Stimulated activated CD4-positive, alpha-beta T cell treated with anti-CD3 and anti-CD28 coated beads, Interleukin-15, amount 100 ng/mL, for 48 hours (primary cell): ENCODE data around the gene THSD7A.

Experiments used
- DNase-seq, 2 donors: peaks; one replicate each; pipeline ENCODE4 v3.0.0-alpha.2; 2020; ENCODE audit warnings: low read depth in 2 of 2

THSD7A gene

GRCh38 chr7:11831736-11832495, at the start of gene THSD7A:
THSD7A (minus strand) TSS chr7:11832198; CDS start chr7:11831946, 252 bp downstream.
- DNase-seq: no peak

- DNase-seq: no peak
Observed at GRCh38 chr7:11881680-11882079, 49.7 kb upstream of the THSD7A start.

- DNase-seq: no peak
Observed at GRCh38 chr7:11875635-11876034, 43.6 kb upstream of the THSD7A start.

- DNase-seq: no peak
Observed at GRCh38 chr7:11865671-11866070, 33.7 kb upstream of the THSD7A start.

- no peak for DNase-seq
Observed at GRCh38 chr7:11858622-11859302, 26.8 kb upstream of the THSD7A start.

GRCh38 chr7:11858026-11858425, 26.0 kb upstream of the THSD7A start:
- no peak for DNase-seq

GRCh38 chr7:11848251-11848650, 16.3 kb upstream of the THSD7A start:
- DNase-seq: no peak

GRCh38 chr7:11847336-11847735, 15.3 kb upstream of the THSD7A start:
- DNase-seq: no peak

GRCh38 chr7:11846361-11846955, 14.5 kb upstream of the THSD7A start:
- DNase-seq: no peak

GRCh38 chr7:11843113-11843765, 11.2 kb upstream of the THSD7A start:
- no peak for DNase-seq

- DNase-seq: no peak
Observed at GRCh38 chr7:11841657-11842056, 9.7 kb upstream of the THSD7A start.

- no peak for DNase-seq
Observed at GRCh38 chr7:11835260-11835659, 3.3 kb upstream of the THSD7A start.

GRCh38 chr7:11833431-11833830, 1.4 kb upstream of the THSD7A start:
- no peak for DNase-seq

- DNase-seq: no peak
Observed at GRCh38 chr7:11831156-11831735, 752 bp downstream of the THSD7A start.

- no peak for DNase-seq
Observed at GRCh38 chr7:11830582-11831155, 1.3 kb downstream of the THSD7A start.

- DNase-seq: no peak
Observed at GRCh38 chr7:11829954-11830353, 2.0 kb downstream of the THSD7A start.

GRCh38 chr7:11819947-11820346, 12.1 kb downstream of the THSD7A start:
- DNase-seq: no peak

- no peak for DNase-seq
Observed at GRCh38 chr7:11819271-11819670, 12.7 kb downstream of the THSD7A start.

- DNase-seq: no peak
Observed at GRCh38 chr7:11818281-11818680, 13.7 kb downstream of the THSD7A start.

GRCh38 chr7:11817111-11817740, 14.8 kb downstream of the THSD7A start:
- no peak for DNase-seq

GRCh38 chr7:11811709-11812108, 20.3 kb downstream of the THSD7A start:
- no peak for DNase-seq
